CD4-positive, alpha-beta T cell treated with Interferon alpha-2 for 1 hour (primary cell): ENCODE results near the gene OVOL3.

ENCODE experiments used
- DNase-seq, 2 donors: peaks; one replicate each; pipeline ENCODE4 v3.0.0-alpha.2; 2020 to 2022

OVOL3 gene

GRCh38 chr19:36136964-36137686 lies 26.2 kb downstream of the OVOL3 start:
- DNase-seq = no peak

GRCh38 chr19:36139120-36139472 lies 28.2 kb downstream of the OVOL3 start:
- DNase-seq = no peak

DNA sequence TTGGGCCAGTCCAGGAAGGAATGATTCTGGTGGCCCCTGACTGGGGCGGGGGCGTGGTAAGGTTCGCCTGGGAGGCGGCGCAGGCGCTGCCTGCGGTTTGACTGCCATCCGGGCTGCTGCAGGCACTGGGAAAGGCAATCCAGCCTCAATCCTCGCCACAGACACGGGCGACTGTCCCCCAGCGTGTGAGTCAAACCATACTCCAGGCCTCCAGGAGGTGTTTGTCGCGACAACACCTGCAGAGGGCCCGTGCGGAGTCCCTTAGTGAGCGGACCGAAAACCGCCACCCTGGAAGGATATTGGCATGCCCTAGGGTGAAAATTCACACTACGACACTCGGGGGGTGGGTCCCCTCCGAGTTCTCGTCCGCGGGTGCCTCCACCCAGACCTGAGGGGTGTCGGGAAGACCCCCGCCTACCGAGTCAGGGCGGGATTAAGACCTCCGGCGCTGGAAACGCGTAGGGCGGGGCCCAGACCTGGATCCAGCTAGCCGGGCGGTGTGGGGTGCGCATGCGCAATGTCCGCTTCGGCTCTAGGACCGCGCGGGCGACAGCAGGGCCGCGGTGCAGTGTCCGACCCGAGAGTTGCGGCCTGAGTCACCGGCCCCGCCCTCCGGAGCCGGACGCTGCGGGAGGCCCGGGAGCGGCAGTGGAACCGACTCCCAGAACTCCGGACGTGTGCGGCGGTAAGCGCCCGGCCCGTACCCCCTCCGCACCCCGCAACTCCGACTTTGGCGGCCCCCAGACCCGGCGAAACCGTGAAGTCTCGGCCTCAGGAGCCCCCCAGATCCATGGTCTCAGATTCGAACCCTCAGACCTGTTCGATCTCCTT lies 28.7 kb downstream of the OVOL3 start, which contains the start of gene CAPNS1:
Gene CAPNS1, plus strand, starts transcription at position 594 of the 831 bp plus-strand sequence. CDS start 946 bp downstream, outside the sequence.
- peak; percentile 93 to 94 for DNase-seq

DNA sequence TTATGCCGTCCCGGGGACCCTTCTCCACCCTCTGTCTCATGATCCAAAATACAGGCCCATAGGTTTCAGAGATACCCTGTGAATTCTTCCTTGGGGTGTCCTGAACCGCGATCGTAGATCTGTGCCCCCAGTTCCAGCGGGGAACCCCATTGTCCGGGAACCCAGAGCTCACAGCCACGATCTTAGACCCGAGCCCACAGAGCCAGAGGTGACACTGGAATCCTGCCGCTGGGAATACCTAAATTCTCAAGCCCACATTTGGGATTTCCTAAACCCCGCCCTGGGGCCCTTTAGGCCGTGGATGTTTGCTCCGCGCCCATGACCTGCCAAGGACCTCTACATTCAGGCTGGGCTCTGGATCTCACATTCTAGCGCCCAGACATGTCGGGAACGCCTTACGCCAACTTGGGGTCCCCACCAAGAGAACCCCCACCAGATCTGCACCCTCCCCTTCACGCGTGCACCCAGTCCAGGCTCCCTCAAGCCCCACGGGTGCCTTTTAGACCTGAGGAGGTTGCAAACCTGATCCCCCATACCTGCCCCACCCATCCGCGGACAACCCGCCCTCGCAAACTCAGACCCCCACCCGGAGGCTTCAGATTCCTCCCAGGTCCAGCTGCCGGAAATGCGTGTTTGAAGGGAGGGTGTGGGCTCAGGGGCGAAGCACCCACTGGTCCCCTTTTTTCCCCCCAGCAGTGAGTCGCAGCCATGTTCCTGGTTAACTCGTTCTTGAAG lies 29.5 kb downstream of the OVOL3 start:
- DNase-seq = peak in 1 of 2 donors; percentile 9

DNA sequence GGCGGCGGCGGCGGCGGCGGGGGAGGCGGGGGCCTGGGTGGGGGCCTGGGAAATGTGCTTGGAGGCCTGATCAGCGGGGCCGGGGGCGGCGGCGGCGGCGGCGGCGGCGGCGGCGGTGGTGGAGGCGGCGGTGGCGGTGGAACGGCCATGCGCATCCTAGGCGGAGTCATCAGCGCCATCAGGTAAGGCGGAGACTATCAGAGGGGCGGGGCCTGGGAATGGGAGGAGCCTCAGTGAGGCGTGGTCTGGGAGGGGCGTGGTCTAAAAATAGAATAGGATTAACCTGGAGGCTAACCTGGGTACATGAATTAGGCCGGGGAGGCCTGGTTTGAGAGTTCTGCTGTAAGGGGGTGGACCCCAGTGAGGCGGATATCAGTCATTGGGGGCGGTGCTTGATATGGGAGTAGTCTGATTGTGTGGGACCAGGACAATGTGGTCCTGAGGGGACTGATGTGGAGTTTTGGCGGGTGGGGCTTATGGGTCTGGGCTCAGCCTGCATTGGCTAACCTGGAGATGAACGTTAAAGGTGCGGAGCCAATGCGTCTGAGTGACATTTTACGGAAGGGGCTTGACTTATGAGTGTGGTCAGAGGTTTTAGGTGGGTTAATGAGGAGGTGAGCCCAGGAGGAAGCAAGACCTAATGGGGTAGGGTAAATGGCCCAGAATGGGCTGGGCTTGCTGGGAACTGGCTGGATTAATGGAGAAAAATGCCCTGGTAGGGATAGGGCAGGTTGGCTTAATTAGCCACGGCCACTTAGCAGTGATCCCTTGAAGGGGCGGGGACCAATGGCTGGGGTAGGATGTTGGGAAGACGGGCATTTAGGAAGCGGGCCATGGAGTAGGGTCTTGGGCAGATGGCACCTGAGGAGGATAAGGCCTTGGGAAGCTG lies 30.3 kb downstream of the OVOL3 start:
- peak; percentile 88 to 95 for DNase-seq

- no peak for DNase-seq
These were observed 31.1 kb downstream of the OVOL3 start for GRCh38 chr19:36142046-36142445.

GRCh38 chr19:36142496-36142895 lies 31.6 kb downstream of the OVOL3 start:
- DNase-seq = no peak

DNA sequence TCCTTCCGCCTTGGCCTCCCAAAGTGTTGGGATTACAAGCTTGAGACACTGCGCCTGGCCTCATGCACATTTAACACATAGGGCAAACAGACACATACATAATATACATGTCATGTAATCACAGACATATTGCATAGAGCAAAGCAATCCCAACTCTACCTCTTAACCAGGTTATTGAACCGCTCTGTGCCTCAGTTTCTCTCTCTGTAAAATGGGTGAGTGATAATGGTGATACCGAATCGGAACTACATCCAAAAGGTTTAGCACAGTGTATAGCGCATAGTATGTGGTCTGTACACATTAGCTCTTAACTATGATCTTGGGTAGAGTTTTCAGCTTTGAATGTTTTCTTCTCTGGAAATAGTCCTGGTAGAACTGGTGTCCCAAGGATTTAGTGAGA lies 33.7 kb downstream of the OVOL3 start:
- DNase-seq = no peak

DNA sequence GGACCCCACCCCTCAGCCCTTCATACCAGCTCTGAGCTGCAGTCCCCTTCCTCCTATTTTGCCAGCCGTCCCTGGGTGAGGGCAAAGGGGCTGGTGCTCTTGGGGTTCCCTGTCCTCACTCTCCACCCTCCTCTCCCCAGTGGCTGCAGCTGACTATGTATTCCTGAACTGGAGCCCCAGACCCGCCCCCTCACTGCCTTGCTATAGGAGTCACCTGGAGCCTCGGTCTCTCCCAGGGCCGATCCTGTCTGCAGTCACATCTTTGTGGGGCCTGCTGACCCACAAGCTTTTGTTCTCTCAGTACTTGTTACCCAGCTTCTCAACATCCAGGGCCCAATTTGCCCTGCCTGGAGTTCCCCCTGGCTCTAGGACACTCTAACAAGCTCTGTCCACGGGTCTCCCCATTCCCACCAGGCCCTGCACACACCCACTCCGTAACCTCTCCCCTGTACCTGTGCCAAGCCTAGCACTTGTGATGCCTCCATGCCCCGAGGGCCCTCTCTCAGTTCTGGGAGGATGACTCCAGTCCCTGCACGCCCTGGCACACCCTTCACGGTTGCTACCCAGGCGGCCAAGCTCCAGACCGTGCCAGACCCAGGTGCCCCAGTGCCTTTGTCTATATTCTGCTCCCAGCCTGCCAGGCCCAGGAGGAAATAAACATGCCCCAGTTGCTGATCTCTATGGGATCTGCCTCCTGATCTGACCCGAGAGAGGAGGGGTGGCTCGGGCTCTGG lies 38.9 kb downstream of the OVOL3 start:
- DNase-seq = no peak

GRCh38 chr19:36150586-36150985 lies 39.6 kb downstream of the OVOL3 start:
- no peak for DNase-seq

DNA sequence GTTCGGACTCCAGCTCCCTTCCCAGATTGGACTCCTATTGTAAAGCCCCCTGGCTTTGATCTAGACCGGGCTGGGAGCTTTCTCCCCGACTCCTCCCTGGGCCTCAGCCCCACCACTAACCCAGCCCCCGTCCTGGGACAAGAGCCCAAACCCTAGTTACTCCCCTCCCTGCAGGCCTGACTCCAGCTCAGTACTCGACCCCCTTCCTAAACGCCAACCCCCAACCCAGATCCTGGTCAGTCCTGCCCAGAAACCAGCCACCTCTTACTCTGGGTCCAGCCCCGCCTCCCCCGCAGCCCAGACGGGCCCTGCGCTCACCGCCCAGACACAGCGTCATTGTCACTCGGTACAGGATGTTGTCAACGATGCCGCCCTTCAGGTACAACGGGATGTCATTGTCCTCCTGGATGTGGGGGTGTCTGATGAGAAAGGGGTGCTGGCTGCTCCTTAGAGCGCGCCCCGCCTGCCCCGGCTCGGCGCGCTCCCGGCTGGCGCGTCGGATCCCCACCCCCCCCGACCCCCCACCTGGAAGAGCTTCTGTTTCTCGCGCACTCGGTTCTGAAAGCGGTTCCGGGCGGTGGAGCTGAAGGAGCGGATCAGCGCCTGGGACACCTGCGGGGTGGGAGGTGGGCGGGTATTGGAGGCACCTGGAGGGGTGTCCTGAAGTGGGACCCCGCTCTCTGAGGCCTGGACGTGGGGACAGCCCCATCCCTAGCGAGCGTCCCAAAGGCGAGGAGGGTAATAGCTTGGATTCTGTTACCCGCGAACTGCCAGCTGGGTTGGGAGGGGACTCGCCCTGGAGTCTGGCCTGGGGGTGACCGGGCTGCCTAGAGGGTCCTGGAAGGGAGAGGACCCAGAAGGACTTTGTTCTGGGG lies 40.4 kb downstream of the OVOL3 start:
- no peak for DNase-seq

GRCh38 chr19:36152019-36152351 lies 41.0 kb downstream of the OVOL3 start:
- no peak for DNase-seq

GRCh38 chr19:36152352-36153091 lies 41.6 kb downstream of the OVOL3 start, which contains the start of gene COX7A1:
Gene COX7A1 (minus strand): TSS chr19:36152447. CDS start chr19:36152407, 40 bp downstream.
- no peak for DNase-seq

- no peak for DNase-seq
These were observed 42.2 kb downstream of the OVOL3 start for GRCh38 chr19:36153126-36153525.

- no peak for DNase-seq
These were observed 50.1 kb downstream of the OVOL3 start for GRCh38 chr19:36160821-36161596.
